Dedifferentiated amniotic fluid mesenchymal stem cell (primary cell): Measurements from ENCODE around the gene KLHL17.

Experiments used
- DNase-seq: peaks from one replicate; pipeline ENCODE4 v3.0.0-alpha.2; 2016; ENCODE audit errors: extremely low spot score

The KLHL17 gene

DNA sequence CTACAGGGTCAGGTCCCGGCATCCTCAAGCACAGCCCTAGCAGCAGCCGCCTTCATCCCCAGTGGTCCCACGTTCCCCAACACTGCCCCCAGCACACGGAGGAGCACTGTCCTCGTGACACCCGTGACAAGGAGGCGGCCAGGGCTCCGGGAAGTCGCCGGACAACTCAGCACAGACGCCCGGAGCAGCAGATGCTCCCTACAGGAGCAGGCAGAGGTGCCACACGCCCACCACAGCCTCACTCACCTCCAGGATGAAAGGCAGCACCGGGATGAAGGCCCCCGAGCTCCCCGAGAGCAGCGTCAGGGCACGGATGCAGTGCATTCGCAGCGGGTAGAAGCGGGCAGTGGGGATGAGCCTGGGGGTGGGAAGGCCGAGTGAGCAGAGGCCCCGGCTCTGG, 9.5 kb upstream of the KLHL17 start:
- DNase-seq = no peak

DNA sequence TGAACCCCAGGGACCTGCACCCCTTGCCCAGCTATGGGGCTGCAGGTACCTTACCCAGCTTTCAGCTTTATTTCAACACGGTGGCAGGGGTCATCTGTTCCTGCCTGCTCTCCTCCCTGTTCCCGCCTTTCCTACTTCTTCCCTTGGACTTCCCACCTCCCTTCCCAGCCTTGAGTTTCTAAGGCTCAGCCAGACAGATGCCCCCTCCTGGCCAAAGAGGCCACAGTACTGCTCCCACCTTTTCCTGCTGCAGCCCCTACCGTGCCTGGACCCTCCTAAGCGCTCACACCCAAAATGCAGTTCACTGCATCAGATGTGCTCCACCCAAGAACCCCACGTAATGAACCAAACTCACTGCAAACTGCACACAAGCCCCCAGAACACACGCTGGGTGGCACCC, 9.0 kb upstream of the KLHL17 start:
- DNase-seq = no peak

DNA sequence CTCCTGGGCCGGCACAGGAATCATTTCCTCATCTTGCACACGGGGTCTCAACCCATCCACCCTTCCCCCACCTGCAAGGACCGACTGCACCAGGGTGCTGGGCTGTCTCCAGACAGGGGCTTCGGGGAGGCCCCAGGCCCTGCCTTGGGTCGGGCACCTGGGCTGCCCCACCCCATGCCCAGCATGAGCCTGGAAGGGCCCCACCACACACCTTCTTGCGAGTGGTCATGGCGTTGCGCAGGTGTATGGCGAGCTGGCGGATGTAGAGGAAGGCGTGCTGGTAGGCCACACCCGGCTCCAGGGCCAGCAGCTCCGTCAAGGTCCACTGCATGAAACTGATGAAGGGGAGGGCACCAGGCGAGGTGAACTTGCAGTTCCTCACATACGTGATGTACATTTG, 8.2 kb upstream of the KLHL17 start:
- DNase-seq = no peak

DNA sequence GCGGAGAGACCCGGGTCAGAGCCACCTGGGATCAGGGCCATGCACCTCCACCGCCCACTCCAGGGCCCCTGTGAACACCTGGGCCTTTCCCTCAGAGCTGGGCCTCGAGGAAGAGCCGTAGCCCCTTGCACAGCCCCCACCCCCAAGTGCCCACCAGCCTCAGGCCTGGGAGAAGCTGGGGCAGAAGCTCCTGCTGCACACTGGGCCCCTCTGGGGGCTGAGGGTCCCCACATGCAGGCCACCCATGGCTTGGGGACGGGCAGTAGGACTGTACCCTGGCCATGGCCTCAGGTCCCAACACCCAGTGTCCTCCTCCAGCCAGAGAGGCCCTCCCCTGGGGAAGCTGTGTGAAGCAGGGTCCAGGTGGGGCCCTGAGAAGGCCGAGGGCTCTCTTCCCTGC, 7.8 kb upstream of the KLHL17 start:
- no peak for DNase-seq

DNA sequence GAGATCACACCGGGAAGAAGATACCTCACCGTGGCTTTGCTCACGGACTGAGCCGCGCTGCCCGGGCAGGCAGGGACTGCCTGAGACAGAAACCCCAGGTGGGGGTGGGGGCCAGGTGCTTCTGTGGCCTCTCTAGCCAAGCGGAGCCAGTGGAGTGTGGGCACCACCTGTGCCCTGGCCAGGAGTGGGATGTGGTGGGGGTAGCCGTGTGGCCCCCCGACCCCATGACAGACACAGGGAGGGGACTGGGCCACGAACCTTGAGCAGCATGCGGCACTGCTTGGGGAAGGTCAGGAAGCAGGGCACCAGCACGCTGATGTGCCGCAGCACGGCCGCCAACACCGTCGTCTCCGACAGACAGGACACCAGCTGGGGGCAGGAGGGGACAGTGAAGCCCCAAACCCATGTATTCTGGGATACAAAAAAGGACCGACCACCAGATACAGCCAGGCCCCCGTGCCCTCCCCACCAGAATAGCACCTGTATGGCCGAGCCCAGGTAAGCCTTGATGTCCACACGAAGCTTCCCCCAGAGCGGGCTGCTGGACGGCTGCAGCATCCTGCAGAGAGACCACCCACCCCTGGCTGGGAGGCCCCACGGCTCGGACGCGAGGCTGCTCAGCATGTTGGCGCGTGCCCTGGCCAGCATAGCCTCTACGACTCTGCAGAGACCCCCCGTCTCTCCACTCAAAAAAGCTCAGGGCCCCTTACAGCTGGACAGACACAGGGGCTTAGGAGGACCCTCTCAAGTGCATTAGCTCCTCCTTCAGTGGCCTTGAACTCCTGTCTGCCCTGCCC, 6.7 kb upstream of the KLHL17 start:
- no peak for DNase-seq

DNA sequence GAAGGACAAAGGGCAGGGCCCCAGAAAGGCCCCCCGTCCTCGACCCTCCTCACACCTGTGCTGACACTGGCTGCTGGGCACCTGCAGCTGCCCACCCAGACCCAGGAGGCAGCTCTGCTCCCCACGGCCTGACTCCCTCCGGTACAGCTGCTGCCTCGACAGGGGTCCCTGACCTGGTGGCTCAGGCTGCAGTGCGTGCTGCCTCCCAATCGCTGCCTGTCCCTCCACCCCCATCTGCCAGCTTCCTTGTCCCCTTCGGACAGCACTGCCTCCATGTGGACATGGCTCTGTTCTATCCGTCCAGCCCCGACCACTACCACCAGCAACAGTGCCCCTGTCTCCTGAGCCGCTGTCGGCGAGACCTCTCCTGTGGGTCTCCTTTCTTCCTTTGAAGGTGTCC, 5.5 kb upstream of the KLHL17 start:
- DNase-seq = no peak

DNA sequence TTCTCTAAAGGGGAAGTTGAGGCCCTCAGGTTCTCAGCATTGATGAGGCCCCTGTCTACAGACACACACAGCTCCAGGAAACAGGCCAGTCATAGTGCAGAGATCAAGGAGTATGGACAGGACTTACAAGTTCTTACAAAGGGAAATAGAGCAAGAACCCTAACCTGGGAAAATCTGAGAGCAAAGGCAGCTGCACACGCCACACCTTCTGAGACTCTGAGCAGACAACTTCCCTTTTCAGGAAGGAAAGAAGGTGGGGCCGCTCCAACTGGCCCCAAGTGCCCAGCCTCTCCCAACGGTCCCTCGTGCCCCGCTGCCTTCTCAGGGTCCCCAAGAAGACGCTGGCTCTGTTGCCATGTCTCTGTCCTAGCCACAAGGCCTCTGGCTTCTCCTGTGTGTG, 4.9 kb upstream of the KLHL17 start:
- no peak for DNase-seq

DNA sequence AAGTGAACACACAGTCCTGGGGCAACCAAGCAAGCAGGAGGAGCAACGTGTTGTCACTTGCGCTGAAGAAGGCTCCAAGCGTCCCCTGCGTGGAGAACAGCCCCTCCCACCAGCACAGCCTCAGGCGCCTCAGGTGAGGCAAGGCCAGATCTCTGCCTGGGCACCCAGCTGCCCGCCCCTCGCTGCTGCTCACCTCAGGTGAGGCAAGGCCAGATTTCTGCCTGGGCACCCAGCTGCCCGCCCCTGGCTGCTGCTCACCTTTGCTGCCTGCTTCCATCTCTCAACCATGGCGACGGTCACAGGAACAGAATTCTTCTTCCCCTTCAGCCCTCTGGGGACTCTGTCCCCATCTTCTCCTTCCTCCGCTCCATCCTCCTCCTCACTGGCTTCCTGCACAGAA, 3.7 kb upstream of the KLHL17 start:
- DNase-seq = no peak

DNA sequence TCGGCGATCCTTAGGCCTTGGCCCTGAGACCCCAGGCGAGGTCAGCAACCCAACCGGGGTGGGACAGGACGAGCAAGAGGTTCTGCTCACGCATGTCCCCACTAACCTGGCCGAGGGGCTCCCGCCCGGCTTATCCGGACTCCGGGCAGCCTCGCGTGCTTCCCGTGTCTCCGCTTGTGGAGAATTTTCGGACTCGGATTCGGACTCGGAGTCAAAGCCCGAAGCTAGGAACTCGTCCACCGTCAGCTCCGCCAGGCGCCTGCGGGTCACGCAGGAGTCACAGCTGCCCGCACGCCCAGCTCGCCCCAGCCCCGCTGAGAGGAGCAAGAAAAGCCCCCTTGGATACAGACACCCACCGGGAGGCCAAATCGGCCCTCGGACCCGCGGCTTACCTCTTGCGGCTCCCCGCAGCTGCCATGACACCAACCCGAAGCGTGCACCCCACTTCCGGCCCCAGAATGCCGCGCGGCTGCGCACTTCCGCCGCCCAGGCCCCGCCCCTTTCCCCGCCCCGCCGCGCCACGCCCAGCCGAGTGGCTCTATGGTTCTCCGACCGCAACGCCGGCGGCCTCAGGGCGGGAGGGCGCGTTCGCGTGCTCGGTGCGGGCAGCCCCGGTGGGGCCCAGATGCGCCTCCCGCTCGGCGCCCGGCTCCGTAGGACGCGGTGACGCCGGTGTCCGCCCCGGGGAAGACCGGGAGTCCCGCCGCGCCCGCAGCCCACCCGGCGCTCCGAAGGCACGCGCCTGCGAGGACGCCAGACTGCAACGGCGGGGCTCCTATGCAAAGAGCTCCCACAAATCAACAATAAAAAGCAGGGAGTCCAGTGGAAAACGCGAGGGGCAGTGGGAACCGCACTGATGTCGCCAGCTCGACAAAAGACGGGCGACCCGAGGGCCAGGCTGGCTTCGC, 1.3 kb upstream of the KLHL17 start, which contains the start of gene NOC2L:
Gene NOC2L, minus strand, starts transcription at position 434 of the 908 bp plus-strand sequence. Its CDS starts 16 bp downstream, at position 418.
- DNase-seq = peak; percentile 82

DNA sequence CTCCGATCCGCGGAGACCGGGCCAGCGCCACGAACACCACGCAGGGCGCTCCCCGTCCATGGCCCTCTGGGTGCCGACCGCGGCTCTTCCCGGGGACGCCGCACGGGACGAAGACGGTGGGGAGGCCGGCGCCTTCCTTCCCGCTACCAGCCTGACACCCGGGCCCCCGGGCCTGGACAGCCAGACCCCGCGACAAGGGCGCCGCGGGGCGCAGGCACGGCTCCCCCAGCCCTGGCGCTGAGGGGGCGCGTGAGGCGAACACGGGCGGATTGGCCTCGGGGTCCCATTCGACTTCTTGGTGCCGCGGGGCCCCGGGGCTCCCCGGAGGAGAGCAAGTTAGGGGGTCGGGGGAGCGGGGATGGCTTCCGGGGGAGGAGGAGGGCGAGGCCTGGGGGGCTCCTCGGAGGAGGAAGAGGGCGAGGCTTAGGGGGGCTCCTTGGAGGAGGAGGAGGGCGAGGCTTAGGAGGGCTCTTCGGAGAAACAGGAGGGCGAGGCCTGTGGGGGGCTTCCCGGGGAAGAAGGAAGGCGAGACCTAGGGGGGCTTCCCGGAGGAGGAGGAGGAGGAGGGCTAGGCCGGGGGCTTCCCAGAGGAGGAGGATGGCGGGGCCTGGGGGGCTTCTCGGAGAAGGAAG, 537 bp upstream of the KLHL17 start:
- DNase-seq = no peak

DNA sequence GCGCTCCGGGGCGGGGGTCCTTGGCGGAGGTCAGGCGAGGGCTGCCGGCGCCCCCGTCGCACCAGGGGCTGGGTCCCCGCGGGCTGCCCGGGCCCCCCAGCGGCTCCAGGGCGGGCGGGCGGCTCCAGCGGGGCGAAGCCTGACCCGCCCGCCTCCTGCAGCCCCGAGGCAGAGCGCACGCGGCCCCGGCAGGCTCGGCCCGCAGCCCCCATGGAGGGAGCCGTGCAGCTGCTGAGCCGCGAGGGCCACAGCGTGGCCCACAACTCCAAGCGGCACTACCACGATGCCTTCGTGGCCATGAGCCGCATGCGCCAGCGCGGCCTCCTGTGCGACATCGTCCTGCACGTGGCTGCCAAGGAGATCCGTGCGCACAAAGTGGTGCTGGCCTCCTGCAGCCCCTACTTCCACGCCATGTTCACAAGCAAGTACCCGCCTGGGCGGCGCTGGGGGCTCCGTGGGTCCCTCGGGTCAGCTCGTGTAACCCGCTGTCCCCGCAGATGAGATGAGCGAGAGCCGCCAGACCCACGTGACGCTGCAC, 817 bp downstream of the KLHL17 start:
- DNase-seq = no peak

DNA sequence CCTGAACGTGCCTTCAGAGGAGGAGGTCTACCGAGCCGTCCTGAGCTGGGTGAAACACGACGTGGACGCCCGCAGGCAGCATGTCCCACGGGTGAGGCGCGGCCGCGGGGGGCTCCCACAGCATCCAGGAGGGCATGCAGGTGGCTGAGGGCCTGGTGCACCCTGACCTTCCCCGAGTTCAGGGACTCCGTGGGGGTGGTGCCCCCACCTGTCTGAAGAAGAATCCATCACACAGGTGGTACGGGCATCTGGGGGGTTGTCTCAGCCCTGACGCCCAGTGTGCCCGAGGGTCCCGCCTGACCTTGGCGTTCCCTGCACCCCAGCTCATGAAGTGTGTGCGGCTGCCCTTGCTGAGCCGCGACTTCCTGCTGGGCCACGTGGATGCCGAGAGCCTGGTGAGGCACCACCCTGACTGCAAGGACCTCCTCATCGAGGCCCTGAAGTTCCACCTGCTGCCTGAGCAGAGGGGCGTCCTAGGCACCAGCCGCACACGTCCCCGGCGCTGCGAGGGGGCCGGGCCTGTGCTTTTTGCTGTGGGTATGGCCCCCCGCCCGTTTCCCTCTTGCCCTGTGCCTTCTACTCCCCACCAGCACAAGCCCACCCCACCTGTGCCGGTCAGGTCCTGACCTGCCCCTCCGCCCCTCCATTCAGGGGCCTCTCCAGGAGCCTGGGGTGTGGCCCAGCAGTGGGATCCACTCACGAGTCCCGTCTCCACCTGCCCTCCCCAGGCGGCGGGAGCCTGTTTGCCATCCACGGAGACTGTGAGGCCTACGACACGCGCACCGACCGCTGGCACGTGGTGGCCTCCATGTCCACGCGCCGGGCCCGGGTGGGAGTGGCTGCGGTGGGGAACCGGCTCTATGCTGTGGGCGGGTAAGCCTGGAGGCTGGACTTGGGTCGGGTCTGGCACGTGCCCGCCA, 2.3 kb downstream of the KLHL17 start:
- DNase-seq = no peak

DNA sequence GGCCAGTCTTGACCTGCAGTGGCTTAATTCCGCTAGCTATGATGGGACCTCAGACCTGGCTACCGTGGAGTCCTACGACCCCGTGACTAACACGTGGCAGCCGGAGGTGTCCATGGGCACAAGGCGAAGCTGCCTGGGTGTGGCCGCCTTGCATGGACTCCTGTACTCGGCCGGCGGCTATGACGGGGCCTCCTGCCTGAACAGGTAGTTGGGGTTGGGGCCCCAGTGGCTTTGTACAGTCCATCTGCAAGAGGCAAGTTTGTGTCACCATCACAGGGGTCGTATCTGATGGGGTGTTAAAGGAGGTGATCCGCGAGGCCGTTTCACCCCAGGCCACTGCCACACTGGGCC, 2.9 kb downstream of the KLHL17 start:
- DNase-seq = no peak

DNA sequence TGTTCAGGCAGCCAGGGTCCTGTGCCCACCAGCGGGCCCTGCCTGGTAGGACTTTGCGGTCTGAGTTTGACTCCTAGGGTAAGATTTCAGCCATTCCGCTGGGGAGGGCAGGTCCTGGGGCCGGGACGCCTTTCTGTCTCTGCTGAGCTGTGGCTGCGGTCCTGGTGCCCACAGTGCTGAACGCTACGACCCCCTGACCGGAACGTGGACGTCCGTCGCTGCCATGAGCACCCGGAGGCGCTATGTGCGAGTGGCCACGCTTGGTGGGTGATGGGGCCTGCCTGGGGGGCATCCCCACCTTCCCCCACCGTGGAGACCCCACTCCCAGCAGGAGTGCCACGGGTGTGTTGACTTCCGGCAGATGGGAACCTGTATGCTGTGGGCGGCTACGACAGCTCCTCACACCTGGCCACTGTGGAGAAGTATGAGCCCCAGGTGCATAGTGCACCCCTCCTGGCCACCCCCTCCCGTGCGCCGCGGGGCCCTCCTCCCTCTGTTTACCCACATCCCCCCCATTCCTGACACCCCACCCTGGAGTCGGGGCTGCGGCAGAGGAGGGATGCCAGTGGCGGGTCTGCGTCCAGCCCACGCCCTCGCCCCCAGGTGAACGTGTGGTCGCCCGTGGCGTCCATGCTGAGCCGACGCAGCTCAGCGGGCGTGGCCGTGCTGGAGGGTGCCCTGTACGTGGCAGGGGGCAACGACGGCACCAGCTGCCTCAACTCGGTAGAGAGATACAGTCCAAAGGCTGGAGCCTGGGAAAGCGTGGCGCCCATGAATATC, 3.6 kb downstream of the KLHL17 start:
- DNase-seq = no peak

DNA sequence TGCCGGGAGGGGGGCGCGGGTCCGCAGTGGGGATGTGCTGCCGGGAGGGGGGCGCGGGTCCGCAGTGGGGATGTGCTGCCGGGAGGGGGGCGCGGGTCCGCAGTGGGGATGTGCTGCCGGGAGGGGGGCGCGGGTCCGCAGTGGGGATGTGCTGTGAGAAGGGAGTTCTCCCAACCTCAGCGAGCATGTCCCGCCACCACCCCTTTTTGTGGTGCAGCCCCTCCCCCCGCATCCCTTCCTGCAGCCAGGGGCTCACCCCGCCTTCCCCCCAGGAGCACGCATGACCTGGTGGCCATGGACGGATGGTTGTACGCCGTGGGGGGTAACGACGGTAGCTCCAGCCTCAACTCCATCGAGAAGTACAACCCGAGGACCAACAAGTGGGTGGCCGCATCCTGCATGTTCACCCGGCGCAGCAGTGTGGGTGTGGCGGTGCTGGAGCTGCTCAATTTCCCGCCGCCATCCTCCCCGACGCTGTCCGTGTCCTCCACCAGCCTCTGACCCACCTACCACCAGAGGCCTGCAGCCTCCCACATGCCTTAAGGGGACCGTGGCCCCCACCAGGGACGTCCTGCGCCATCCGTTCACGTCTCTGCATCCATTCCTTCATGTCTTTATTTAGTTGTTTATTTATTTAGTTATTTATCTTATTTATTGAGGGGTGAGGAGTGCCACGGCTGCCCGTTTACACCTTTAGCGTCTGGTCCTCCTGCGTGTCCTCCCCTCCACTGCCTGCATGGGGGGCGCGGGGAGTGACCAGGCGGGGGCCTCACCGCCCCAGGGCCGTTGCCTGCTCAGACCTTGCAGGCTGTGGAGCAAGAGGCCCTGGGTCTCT, 4.5 kb downstream of the KLHL17 start:
- no peak for DNase-seq

DNA sequence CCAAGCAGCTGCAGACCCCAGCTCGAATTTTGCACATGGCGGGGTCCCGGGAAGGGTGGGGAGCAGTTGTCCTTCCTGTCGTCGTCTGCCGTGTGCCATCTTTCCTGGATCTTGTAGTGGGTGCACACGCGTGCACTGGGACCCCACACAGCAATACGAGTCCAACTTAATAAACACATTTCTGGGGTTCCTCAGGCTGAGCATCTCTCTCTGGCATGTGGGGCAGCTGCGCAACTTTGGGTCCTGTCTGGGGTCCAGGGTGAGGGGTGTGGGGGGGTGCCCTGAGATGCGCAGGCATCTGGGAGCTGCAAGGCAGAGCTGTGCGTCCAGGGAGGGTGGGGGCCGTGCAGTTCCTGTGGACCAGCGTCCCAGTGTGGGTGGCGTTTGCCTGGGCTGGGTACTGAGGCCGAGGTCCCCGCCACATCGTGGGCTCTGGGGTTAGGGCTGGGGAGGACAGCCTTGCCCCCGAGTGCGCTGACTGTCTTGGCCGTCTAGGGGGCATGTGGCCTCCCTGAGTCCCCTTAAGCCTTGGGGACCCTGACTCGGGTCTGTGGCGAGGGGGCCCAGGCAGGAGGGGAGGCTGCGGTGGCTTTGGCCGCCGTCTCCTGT, 5.2 kb downstream of the KLHL17 start:
- no peak for DNase-seq

DNA sequence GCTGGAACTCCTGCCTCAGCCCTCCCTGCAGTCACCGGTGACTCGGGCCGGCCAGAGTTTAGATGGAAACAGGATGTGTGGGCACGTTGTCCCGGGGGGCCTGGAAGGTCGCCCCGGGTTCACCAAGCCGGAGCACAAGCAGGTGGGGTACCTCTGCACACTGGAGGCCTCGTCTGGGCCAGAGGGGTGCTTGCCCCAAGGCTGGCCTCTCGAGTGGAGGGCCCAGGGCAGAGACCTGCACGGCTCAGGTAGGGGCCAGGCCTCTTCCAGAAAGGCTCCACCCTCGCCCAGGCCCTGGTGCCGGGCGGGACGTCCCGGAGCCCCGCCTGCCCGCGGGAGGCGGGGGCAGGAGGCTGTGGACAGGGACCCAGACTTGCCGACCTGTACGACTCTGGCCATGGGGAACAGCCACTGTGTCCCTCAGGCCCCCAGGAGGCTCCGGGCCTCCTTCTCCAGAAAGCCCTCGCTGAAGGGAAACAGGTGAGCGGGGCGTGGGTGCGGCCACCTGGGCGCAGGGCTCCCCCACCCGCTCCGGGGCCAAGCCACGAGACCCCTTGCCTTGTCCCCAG, 5.8 kb downstream of the KLHL17 start, which contains the start of gene PLEKHN1:
Gene PLEKHN1, plus strand, starts transcription at position 348 of the 569 bp plus-strand sequence. Its CDS starts 50 bp downstream, at position 398.
- DNase-seq = no peak

DNA sequence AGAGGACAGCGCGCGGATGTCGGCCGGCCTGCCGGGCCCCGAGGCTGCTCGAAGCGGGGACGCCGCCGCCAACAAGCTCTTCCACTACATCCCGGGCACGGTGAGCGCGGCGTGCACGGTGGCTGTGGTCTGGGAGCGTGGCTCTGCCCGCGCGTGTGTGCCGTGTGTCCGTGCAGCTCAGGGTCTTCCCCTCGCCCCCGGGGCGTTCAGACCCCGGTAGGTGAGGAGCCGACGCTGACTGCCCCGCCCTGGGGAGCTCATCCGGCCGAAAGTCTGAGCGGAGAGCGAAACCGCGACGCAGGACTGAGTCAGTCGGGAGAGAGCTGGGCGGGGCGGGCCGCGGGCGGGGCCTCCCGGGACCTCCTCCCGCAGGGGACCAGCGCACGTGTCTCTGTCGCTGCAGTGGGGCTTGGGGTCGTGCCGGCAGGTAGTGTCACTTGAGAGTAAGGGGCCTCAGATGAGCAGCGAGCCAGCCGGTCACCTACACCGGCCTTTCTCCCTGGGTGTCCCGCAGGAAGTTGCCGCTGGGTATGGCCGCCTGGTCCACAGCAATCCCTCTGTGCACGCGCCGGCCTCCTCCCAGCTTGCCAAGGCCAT, 6.4 kb downstream of the KLHL17 start:
- peak; percentile 44 for DNase-seq
